Measurements from ENCODE around the gene VCL.

GRCh38 chr10:74151879-74152722, 154.2 kb downstream of the VCL start:
- TF ChIP-seq, protein P1, sequence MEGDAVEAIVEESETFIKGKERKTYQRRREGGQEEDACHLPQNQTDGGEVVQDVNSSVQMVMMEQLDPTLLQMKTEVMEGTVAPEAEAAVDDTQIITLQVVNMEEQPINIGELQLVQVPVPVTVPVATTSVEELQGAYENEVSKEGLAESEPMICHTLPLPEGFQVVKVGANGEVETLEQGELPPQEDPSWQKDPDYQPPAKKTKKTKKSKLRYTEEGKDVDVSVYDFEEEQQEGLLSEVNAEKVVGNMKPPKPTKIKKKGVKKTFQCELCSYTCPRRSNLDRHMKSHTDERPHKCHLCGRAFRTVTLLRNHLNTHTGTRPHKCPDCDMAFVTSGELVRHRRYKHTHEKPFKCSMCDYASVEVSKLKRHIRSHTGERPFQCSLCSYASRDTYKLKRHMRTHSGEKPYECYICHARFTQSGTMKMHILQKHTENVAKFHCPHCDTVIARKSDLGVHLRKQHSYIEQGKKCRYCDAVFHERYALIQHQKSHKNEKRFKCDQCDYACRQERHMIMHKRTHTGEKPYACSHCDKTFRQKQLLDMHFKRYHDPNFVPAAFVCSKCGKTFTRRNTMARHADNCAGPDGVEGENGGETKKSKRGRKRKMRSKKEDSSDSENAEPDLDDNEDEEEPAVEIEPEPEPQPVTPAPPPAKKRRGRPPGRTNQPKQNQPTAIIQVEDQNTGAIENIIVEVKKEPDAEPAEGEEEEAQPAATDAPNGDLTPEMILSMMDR (conservative IDR thresholded peaks at IDR 0.05 in 1 of 2, IDR thresholded peaks at IDR 0.05 in 1 of 2; ENCODE audit: extremely low read depth in 1 of 2, insufficient read depth in 1 of 2, low read depth in 1 of 2, low read length in 2 of 2) = no peak
- TF ChIP-seq EZH2 (IDR thresholded peaks at IDR 0.05; ENCODE audit: borderline replicate concordance, low read length) = no peak
